ENCODE measurements around the gene GPR61. TPM values are rescaled to one million over a fixed set of nuclear protein-coding genes. Genes with fewer than 3 reads are reported as not detected.
A peak's percentile ranks its signal among the peaks of the same experiment; 100 is the strongest.

Gene GPR61
- total and polyA plus RNA-seq, 9 of the 15 experiments (the other 6 are each of a cell fraction or from before 2014, with no cell fraction given) = 0.04 to 1.1 (median 0.25) TPM; not detected in 4

DNA sequence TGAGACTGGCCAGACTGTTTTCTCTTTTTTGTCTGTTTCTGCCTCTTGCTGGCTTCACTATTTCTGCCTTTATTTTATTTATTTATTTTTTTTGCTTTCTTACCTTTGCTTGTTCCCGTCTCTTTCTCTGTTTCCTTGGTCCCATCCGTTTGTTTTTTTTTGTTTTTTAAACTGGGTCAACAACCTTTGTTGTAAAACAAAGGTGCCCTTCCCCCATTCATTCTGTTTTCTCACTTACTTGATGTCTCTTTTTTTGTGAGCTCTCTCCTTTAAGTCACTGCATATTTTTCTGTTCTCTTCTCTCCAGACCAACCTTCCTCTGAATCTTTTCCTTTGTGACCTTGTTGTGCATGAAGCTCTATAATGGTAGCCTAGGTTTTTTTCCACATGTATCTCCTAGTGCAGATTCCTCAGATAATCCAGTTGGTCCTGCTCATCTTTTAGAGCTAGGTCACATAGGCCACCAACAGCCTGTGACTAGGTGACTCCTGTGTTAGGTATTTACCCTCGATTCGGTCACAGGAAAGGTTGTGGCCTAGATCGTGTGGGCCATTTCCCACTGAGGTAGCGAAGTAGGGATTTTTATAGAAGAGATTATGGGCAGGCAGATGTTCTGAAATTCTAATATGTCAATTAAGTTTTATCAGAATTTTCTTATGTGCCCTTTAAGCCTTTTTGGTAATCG lies 24.7 kb downstream of the GPR61 start (continued):
- no peak for TF ChIP-seq ZNF699 (CRISPR knock-in tag; IDR thresholded peaks at IDR 0.05; ENCODE audit: insufficient replicate concordance)

GRCh38 chr1:109565241-109565640 lies 25.6 kb downstream of the GPR61 start:
- H3K4me1 ChIP-seq (replicated peaks in 1 of 2; ENCODE audit: control insufficient read depth in 2 of 2, insufficient read depth in 2 of 2, low read length in 2 of 2) = peaks cover 4 to 7% of the 10 kb centered on the region in 2 experiments

DNA sequence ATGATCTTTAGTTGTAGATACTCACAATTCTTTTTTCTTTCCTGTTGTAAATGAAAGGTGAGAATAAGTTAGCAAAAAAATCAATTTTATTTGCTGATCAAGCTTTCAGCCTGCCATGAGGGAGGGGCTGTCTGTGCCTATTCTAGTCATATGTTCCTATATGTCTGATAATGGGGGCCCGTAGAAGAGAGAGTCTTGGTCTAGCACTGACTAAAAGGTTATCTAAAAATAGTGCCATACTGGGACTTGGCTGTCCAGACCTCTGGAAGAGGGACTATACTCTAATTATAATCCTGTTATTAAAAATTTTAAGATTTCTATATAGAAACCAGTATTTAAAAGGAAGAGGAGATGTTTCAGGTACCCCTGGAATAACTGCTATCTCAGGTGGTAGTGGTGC lies 27.3 kb downstream of the GPR61 start:
- Histone ChIP-seq H3K79me2 (ENCODE audit: control insufficient read depth, insufficient read depth, low read length) (peaks cover 92% of the 10 kb centered on the region), H3K9me1 (ENCODE audit: control insufficient read depth, insufficient read depth, low read length) (no peaks in the 10 kb centered on the region), H3K9me3 (replicated peaks; ENCODE audit: control insufficient read depth, insufficient read depth, low read depth, low read length) (no peaks in the 10 kb centered on the region), H3K36me3 (ENCODE audit: control insufficient read depth, insufficient read depth, low read length) (no peaks in the 10 kb centered on the region), H4K20me1 (replicated peaks; ENCODE audit: control insufficient read depth, insufficient read depth, low read length) (peaks cover 17% of the 10 kb centered on the region; the same call in 1 of the 2 replicates), H2AFZ (ENCODE audit: low read depth, low read length) (no peak overlapping the region), H3K4me2 (ENCODE audit: insufficient read depth, low read length) (no peak overlapping the region), H3K27me3 (ENCODE audit: control insufficient read depth in 2 of 2, insufficient read depth in 2 of 2, low read length in 2 of 2) (no peaks in the 10 kb centered on the region), H3K4me1 (replicated peaks in 1 of 2; ENCODE audit: control insufficient read depth in 2 of 2, insufficient read depth in 2 of 2, low read length in 2 of 2) (peaks cover 4 to 7% of the 10 kb centered on the region in 2 experiments), H3K27ac (ENCODE audit: extremely low read depth, low read depth, low read length) (no peak overlapping the region), H3K4me3 (no peak overlapping the region), H3K9ac (ENCODE audit: insufficient read depth in 1 of 2, low read depth in 2 of 2, low read length in 2 of 2) (no peak overlapping the region)
- ATAC-seq (no peak), DNase-seq (ENCODE audit: extremely low read depth in 1 of 4, low spot score in 3 of 4) (no peak), FAIRE-seq (no peak)
- 24% methylated on average over 1 of the region's 1 CpG for WGBS (ENCODE audit: insufficient coverage, low coverage, missing lambda C conversion rate)
- no TSS peak for BruUV-seq (replicated peaks)
- in situ Hi-C loops (cut with MboI) = no loop called here
- CTCF ChIA-PET (ENCODE audit: low intra/inter-chr PET ratio) = interaction anchor here (0.6 kb wide), 1 partner anchor 52 kb away, joined by 4 read pairs; no protein-coding TSS in a partner anchor
- POLR2A ChIA-PET = no interaction called here
- intact Hi-C loops (cut with micrococcal nuclease) = no loop called here

More at GRCh38 chr1:109565241-109565640, 25.6 kb downstream of the GPR61 start:
- Histone ChIP-seq H3K27ac (ENCODE audit: extremely low read depth, low read depth, low read length) (no peak overlapping the region), H2AFZ (ENCODE audit: low read depth, low read length) (no peak overlapping the region), H3K27me3 (ENCODE audit: control insufficient read depth in 2 of 2, insufficient read depth in 2 of 2, low read length in 2 of 2) (no peaks in the 10 kb centered on the region), H3K9ac (ENCODE audit: insufficient read depth in 1 of 2, low read depth in 2 of 2, low read length in 2 of 2) (no peak overlapping the region), H3K36me3 (ENCODE audit: control insufficient read depth, insufficient read depth, low read length) (no peaks in the 10 kb centered on the region), H3K4me2 (ENCODE audit: insufficient read depth, low read length) (no peak overlapping the region), H3K9me3 (replicated peaks; ENCODE audit: control insufficient read depth, insufficient read depth, low read depth, low read length) (no peaks in the 10 kb centered on the region), H3K9me1 (ENCODE audit: control insufficient read depth, insufficient read depth, low read length) (no peaks in the 10 kb centered on the region), H4K20me1 (replicated peaks; ENCODE audit: control insufficient read depth, insufficient read depth, low read length) (peaks cover 13% of the 10 kb centered on the region; the same call in 1 of the 2 replicates), H3K4me3 (no peak overlapping the region), H3K79me2 (ENCODE audit: control insufficient read depth, insufficient read depth, low read length) (peaks cover 98% of the 10 kb centered on the region)
- WGBS (ENCODE audit: insufficient coverage, low coverage, missing lambda C conversion rate) = 92% methylated on average over 3 of the region's 3 CpGs
- in situ Hi-C loops (cut with MboI) = no loop called here
- intact Hi-C loops (cut with micrococcal nuclease) = no loop called here
- POLR2A ChIA-PET = interaction anchor here (0.8 to 1.9 kb wide), 5 partner anchors 10 to 19 kb away, joined by 3 to 9 read pairs (median 5); partner anchors contain the start of gene GNAI3
- FAIRE-seq (no peak), DNase-seq (ENCODE audit: extremely low read depth in 1 of 4, low spot score in 3 of 4) (no peak), ATAC-seq (no peak)
- CTCF ChIA-PET (ENCODE audit: low intra/inter-chr PET ratio) = no interaction called here
- no peak for TF ChIP-seq ZKSCAN1 (IDR thresholded peaks at IDR 0.05; ENCODE audit: low read depth, low read length)
- no peak for TF ChIP-seq ZNF584 (CRISPR knock-in tag; IDR thresholded peaks at IDR 0.05; ENCODE audit: low read depth)
- peak; percentile 25 for TF ChIP-seq DACH1 (IDR thresholded peaks at IDR 0.05; ENCODE audit: partially characterized antibody)
- BruUV-seq (replicated peaks) = no TSS peak

Measured in K562 (cell line).